WTC11 (cell line): ENCODE results near the gene HHIP. TPM values are rescaled to one million over a fixed set of nuclear protein-coding genes. Genes with fewer than 3 reads are reported as not detected.

Experiments used
- ATAC-seq: fragments of 200-7000 bp; cut with Tn5 transposase; 2 replicates; pipeline ENCODE4 v1.10.0; 2021; ENCODE audit warnings: mild to moderate bottlenecking, moderate library complexity
- CTCF ChIA-PET: fragments of 300-600 bp; sonication (Branson Sonifier 250); formaldehyde crosslinking; loops from one replicate; lab custom pipeline; 2021; ENCODE audit warnings: antibody characterized with exemption; lab: Charles Lee
- POLR2A ChIA-PET: fragments of 350-600 bp; sonication (Branson Sonifier 250); formaldehyde crosslinking; loops from one replicate; lab custom pipeline; 2021; ENCODE audit warnings: antibody characterized with exemption; lab: Charles Lee
- DNase-seq: peaks from one replicate; pipeline ENCODE4 v3.0.0; 2021; ENCODE audit warnings: low spot score
- H3K27ac Mint-ChIP-seq: 2 replicates; pipeline ENCODE4 v1.8.0; 2021; ENCODE audit warnings: mixed read lengths
- H3K27me3 Mint-ChIP-seq: 2 replicates; pipeline ENCODE4 v1.8.0; 2021; ENCODE audit warnings: low read depth, mild to moderate bottlenecking, moderate library complexity, mixed read lengths
- H3K36me3 Mint-ChIP-seq: 2 replicates; pipeline ENCODE4 v1.8.0; 2021; ENCODE audit warnings: mixed read lengths
- H3K4me1 Mint-ChIP-seq: 2 replicates; pipeline ENCODE4 v1.8.0; 2022; ENCODE audit warnings: mixed read lengths
- H3K4me3 Mint-ChIP-seq: 2 replicates; pipeline ENCODE4 v1.8.0; 2021; ENCODE audit warnings: mild to moderate bottlenecking, moderate library complexity, mixed read lengths
- H3K9me3 Mint-ChIP-seq: 2 replicates; pipeline ENCODE4 v1.8.0; 2021; ENCODE audit warnings: mixed read lengths
- AR ChIP-seq: fragments of 250-450 bp; sonication (Bioruptor Pico); IDR thresholded peaks from 2 replicates; pipeline ENCODE4 v1.9.0; 2021; ENCODE audit warnings: mild to moderate bottlenecking
- ATF6 ChIP-seq: sonication (generic); formaldehyde crosslinking; IDR thresholded peaks from 2 replicates; pipeline ENCODE4 v1.8.1; 2023; ENCODE audit warnings: mild to moderate bottlenecking, missing genetic modification reagents
- CBFB ChIP-seq: sonication (generic); formaldehyde crosslinking; IDR thresholded peaks from 2 replicates; pipeline ENCODE4 v1.8.1; 2022; ENCODE audit warnings: mild to moderate bottlenecking, low read depth, missing genetic modification reagents
- CREB1 ChIP-seq: sonication (generic); formaldehyde crosslinking; IDR thresholded peaks from 2 replicates; pipeline ENCODE4 v1.8.0; 2023; ENCODE audit warnings: mild to moderate bottlenecking, missing genetic modification reagents
- ESRRA ChIP-seq: sonication (generic); formaldehyde crosslinking; IDR thresholded peaks from 2 replicates; pipeline ENCODE4 v1.8.1; 2022; ENCODE audit warnings: mild to moderate bottlenecking, missing genetic modification reagents, borderline replicate concordance
- HMGXB4 ChIP-seq: sonication (generic); formaldehyde crosslinking; IDR thresholded peaks from 2 replicates; pipeline ENCODE4 v1.8.1; 2023; ENCODE audit warnings: mild to moderate bottlenecking, moderate library complexity, missing genetic modification reagents
- MXD4 ChIP-seq: fragments of 250-450 bp; sonication (Bioruptor Pico); IDR thresholded peaks from 2 replicates; pipeline ENCODE4 v1.8.0; 2021; ENCODE audit warnings: mild to moderate bottlenecking, moderate library complexity, borderline replicate concordance
- MYBL2 ChIP-seq: sonication (generic); formaldehyde crosslinking; IDR thresholded peaks from 2 replicates; pipeline ENCODE4 v1.8.1; 2023; ENCODE audit warnings: mild to moderate bottlenecking, moderate library complexity, missing genetic modification reagents
- NR2C2 ChIP-seq: sonication (generic); formaldehyde crosslinking; IDR thresholded peaks from 2 replicates; pipeline ENCODE4 v1.8.0; 2022; ENCODE audit warnings: mild to moderate bottlenecking, missing genetic modification reagents
- NR3C1 ChIP-seq: sonication (generic); formaldehyde crosslinking; conservative IDR thresholded peaks from 2 replicates; pipeline ENCODE4 v1.8.1; 2023; ENCODE audit warnings: low read depth, mild to moderate bottlenecking, missing genetic modification reagents
- PREB ChIP-seq: sonication (generic); formaldehyde crosslinking; IDR thresholded peaks from 2 replicates; pipeline ENCODE4 v1.8.1; 2022; ENCODE audit warnings: mild to moderate bottlenecking, missing genetic modification reagents, moderate library complexity, borderline replicate concordance
- RORB ChIP-seq: fragments of 250-450 bp; sonication (Bioruptor Pico); IDR thresholded peaks from 2 replicates; pipeline ENCODE4 v1.9.0; 2021; ENCODE audit warnings: mild to moderate bottlenecking
- TP53 ChIP-seq: sonication (generic); formaldehyde crosslinking; IDR thresholded peaks from 2 replicates; pipeline ENCODE4 v1.8.1; 2023; ENCODE audit warnings: mild to moderate bottlenecking, missing genetic modification reagents
- ZNF281 ChIP-seq: sonication (generic); formaldehyde crosslinking; IDR thresholded peaks from 2 replicates; pipeline ENCODE4 v1.8.0; 2023; ENCODE audit warnings: mild to moderate bottlenecking, missing genetic modification reagents
- ZNF423 ChIP-seq: fragments of 250-450 bp; sonication (Bioruptor Pico); IDR thresholded peaks from 2 replicates; pipeline ENCODE4 v2.1.2; 2022; ENCODE audit warnings: mild to moderate bottlenecking, moderate library complexity
- ZNF425 ChIP-seq: fragments of 250-450 bp; sonication (Bioruptor Pico); conservative IDR thresholded peaks from 2 replicates; pipeline ENCODE4 v1.9.0; 2021; ENCODE audit warnings: mild to moderate bottlenecking
- total RNA-seq: library from RNA; stranded (reverse); gene quantifications from 3 replicates; pipeline ENCODE4 v1.2.3, GENCODE V29; 2021
- TF ChIP-seq, protein P1 (sequence below): sonication (generic); formaldehyde crosslinking; IDR thresholded peaks from 2 replicates; pipeline ENCODE4 v1.8.1; 2023; ENCODE audit warnings: mild to moderate bottlenecking, missing genetic modification reagents, moderate library complexity

Gene HHIP
- total RNA-seq, 1 experiment from 2014 or later: 0.22 TPM

DNA sequence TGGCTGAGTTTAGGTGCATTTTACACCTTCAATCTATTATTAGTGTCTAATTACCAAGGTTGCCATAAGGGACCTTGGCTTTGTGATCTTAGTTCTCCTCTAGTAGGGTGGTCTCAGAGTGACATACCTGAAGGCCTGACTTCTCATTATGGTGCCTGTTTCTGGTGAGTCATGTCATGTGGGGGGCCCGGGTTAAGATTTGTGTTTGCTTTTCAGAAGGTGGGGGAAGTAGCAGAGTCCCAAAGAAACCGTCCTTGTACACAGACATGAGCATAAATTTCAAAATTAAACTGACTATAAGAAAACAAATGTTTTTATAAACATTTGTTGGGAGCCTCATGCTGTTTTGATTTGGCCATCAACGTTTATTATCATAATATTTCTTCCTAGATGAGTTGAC is 74.5 kb downstream of the HHIP start:
- Mint-ChIP-seq H3K27me3 (no peaks in the 10 kb centered on the region), H3K36me3 (no peaks in the 10 kb centered on the region), H3K9me3 (no peaks in the 10 kb centered on the region), H3K4me3 (no peak overlapping the region), H3K4me1 (peaks cover 3% of the 10 kb centered on the region)
- ATAC-seq: no peak
- CTCF ChIA-PET: no interaction called here
- TF ChIP-seq RORB (CRISPR knock-in tag): no peak
- no peak for TF ChIP-seq NR2C2 (CRISPR knock-in tag)
- TF ChIP-seq, all 79 proteins: peak for 0
- H3K27ac Mint-ChIP-seq: no peak overlapping the region
- no peak for DNase-seq
- POLR2A ChIA-PET: no interaction called here

DNA sequence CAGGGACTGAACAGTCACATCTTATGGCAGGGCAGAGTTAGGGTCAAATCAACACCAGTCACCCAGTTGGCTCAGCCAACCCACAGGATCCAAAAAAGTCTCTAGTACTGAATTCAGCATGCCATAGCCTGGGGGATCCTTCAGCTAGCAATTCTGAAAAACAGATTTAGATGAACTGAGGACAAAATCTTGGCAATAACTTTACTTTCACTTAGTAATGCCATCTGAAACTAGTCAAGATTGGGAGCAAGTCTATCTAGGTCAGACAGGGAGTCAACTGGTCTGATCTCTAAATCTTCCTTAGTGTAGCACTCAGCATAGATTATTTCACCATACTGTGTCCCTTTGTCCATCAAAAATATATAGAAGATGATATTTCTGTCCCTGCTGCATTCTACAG is 76.0 kb downstream of the HHIP start:
- no peaks in the 10 kb centered on the region for H3K27me3 Mint-ChIP-seq
- peaks cover 3% of the 10 kb centered on the region for H3K4me1 Mint-ChIP-seq
- no peak overlapping the region for H3K4me3 Mint-ChIP-seq
- ChIA-PET CTCF (no interaction called here), POLR2A (no interaction called here)
- ATAC-seq: no peak
- no peaks in the 10 kb centered on the region for H3K36me3 Mint-ChIP-seq
- DNase-seq: no peak
- H3K9me3 Mint-ChIP-seq: no peaks in the 10 kb centered on the region
- H3K27ac Mint-ChIP-seq: no peak overlapping the region; the same call in 1 of the 2 replicates
- TF ChIP-seq ZNF423 (CRISPR knock-in tag) (no peak), CREB1 (CRISPR knock-in tag) (no peak), PREB (CRISPR knock-in tag) (no peak), CBFB (CRISPR knock-in tag) (no peak), HMGXB4 (CRISPR knock-in tag) (no peak), MXD4 (no peak), TP53 (CRISPR knock-in tag) (no peak), MYBL2 (CRISPR knock-in tag) (no peak), NR3C1 (no peak), ZNF281 (CRISPR knock-in tag) (no peak), AR (CRISPR knock-in tag) (no peak), ESRRA (no peak), ATF6 (CRISPR knock-in tag) (no peak), ZNF425 (CRISPR knock-in tag) (no peak), NR2C2 (CRISPR knock-in tag) (no peak)
- TF ChIP-seq, protein P1, sequence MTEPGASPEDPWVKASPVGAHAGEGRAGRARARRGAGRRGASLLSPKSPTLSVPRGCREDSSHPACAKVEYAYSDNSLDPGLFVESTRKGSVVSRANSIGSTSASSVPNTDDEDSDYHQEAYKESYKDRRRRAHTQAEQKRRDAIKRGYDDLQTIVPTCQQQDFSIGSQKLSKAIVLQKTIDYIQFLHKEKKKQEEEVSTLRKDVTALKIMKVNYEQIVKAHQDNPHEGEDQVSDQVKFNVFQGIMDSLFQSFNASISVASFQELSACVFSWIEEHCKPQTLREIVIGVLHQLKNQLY (CRISPR knock-in tag): no peak
